Stimulated activated CD4-positive, alpha-beta T cell treated with anti-CD3 and anti-CD28 coated beads, Interleukin-1b, Interleukin-23, amount 100 ng/mL, for 1 hour (primary cell): Measurements from ENCODE around the gene NFKB1.
"Not testable (repeated sequence)": the region's sequence is repeated elsewhere in the genome, so short reads cannot be mapped to it uniquely, and the experiment has no call there.

Experiments
- DNase-seq, 2 donors: peaks; one replicate each; pipeline ENCODE4 v3.0.0-alpha.2; 2020; ENCODE audit warnings: low read depth in 2 of 2

Gene NFKB1

GRCh38 chr4:102598762-102599374, 97.7 kb downstream of the NFKB1 start:
- no peak for DNase-seq

- DNase-seq = no peak
Measured at GRCh38 chr4:102599455-102599854, 98.3 kb downstream of the NFKB1 start.

GRCh38 chr4:102599886-102600285, 98.7 kb downstream of the NFKB1 start:
- no peak for DNase-seq

- DNase-seq = no peak
Measured at GRCh38 chr4:102600689-102601088, 99.5 kb downstream of the NFKB1 start.

- DNase-seq = no peak
Measured at GRCh38 chr4:102601586-102602227, 100.5 kb downstream of the NFKB1 start.

GRCh38 chr4:102604222-102604940, 103.2 kb downstream of the NFKB1 start:
- DNase-seq = no peak

- DNase-seq = no peak
Measured at GRCh38 chr4:102606261-102606660, 105.1 kb downstream of the NFKB1 start.

- DNase-seq = no peak
Measured at GRCh38 chr4:102606846-102607450, 105.8 kb downstream of the NFKB1 start.

GRCh38 chr4:102608190-102608589, 107.0 kb downstream of the NFKB1 start:
- DNase-seq = no peak

- DNase-seq = no peak
Measured at GRCh38 chr4:102610007-102610406, 108.8 kb downstream of the NFKB1 start.

- no peak for DNase-seq
Measured at GRCh38 chr4:102610476-102610875, 109.3 kb downstream of the NFKB1 start.

- DNase-seq = no peak
Measured at GRCh38 chr4:102612210-102612609, 111.1 kb downstream of the NFKB1 start.

- DNase-seq = no peak
Measured at GRCh38 chr4:102612824-102613366, 111.7 kb downstream of the NFKB1 start.

- no peak for DNase-seq
Measured at GRCh38 chr4:102614801-102615200, 113.6 kb downstream of the NFKB1 start.

GRCh38 chr4:102616636-102617035, 115.5 kb downstream of the NFKB1 start:
- DNase-seq = no peak

GRCh38 chr4:102619021-102619420, 117.9 kb downstream of the NFKB1 start:
- not testable (repeated sequence) for DNase-seq

GRCh38 chr4:102619776-102620631, 118.8 kb downstream of the NFKB1 start:
- not testable (repeated sequence) for DNase-seq

GRCh38 chr4:102620697-102621497, 119.7 kb downstream of the NFKB1 start:
- DNase-seq = no peak

GRCh38 chr4:102623622-102624021, 122.5 kb downstream of the NFKB1 start:
- DNase-seq = no peak

GRCh38 chr4:102624505-102624904, 123.3 kb downstream of the NFKB1 start:
- no peak for DNase-seq
